ENCODE results near the gene MAPK1.

DNA sequence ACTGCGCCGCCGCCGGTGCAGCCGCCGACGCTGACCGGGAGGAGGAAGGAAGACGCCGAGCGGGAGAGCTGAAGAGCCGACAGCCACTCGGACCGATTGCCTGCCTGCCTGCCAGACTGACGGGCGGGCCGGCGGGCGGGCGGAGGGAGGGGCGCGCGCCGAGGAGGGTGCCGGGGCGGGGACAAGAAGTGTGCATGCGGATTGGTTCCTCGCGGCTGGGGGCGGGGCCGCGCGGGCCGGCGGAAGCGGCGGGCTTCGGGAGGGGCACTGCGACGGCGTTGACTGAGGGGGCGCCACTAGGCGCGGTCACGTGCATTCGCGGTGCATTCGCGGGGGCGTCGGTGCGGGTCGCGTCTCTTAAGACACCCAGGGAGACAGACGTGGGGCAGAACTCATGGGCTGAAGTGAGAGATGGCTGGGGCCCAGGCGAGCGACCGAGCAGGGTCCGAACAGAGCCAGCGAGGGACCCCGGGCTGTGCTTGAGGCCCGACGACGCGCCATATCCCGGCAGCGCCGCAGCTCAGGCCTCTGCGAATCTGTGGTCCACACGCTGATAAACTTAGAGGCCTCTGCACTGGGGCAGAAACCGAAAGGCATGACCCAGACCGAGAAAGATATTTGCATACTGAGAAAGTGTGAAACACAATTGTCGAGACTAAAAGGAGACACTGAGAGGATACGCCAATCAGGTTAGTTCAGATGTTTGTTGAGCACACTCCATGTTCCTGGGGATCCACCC is at the start of gene MAPK1:
- no peak for TF ChIP-seq YY1 (IDR thresholded peaks at IDR 0.05; ENCODE audit: insufficient read depth, insufficient read length)
- no peak for TF ChIP-seq SUZ12 (IDR thresholded peaks at IDR 0.05; ENCODE audit: extremely low read depth, insufficient read depth, insufficient read length)
